Measurements from ENCODE around the gene EZH2.

- no peak for TF ChIP-seq POLR2A (IDR thresholded peaks at IDR 0.05)
- TF ChIP-seq CTCF (IDR thresholded peaks at IDR 0.05), result peak in 1 of 3 donors; percentile 1
These were observed 27.6 kb downstream of the EZH2 start for GRCh38 chr7:148856578-148856881.

Data from ovary (tissue), 3 donors.